Vagina (tissue), 2 donors: Measurements from ENCODE around the gene GRIK4.

ENCODE experiments used
- POLR2A ChIP-seq, 2 donors: fragments of 450-650 bp; IDR thresholded peaks; one replicate each; pipeline ENCODE4 v1.6.1; 2017; ENCODE audit warnings: antibody characterized with exemption in 2 of 2, mild to moderate bottlenecking in 2 of 2, moderate library complexity in 2 of 2
- POLR2AphosphoS5 ChIP-seq, 2 donors: sonication (generic); formaldehyde crosslinking; IDR thresholded peaks; one replicate each; pipeline ENCODE4 v1.9.0; 2017; ENCODE audit warnings: antibody characterized with exemption in 2 of 2, mild to moderate bottlenecking in 2 of 2, low read depth in 1 of 2; ENCODE audit not compliant: insufficient read depth in 1 of 2
- TF ChIP-seq, protein P1 (sequence below), 3 experiments: fragments of 450-650 bp in 2 of 3; fragments of 200-600 bp in 1 of 3; sonication (generic) in 1 of 3; IDR thresholded peaks; one replicate each; pipeline ENCODE4 v1.5.1; 2017 to 2019; ENCODE audit warnings: antibody characterized with exemption in 3 of 3, mild to moderate bottlenecking in 2 of 3, moderate library complexity in 2 of 3

DNA sequence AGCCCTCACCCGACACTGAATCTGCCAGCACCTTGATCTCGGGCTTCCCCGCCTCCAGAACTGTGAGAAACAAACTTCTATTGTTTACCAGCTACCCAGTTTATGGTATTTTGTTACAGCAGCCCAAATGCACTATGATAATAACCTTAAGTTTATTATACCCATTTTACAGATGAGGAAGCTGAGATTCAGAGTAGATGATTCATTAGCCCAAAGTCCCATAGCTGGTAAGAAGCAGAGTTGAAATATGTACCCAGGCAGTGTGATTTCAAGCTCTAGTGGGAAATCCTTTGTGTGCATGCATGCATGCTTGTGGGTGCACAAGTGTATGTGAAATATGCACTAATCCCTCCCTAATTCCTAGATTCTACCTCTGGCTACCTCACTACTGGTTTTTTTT lies 7.9 kb downstream of the GRIK4 start:
- TF ChIP-seq, protein P1, sequence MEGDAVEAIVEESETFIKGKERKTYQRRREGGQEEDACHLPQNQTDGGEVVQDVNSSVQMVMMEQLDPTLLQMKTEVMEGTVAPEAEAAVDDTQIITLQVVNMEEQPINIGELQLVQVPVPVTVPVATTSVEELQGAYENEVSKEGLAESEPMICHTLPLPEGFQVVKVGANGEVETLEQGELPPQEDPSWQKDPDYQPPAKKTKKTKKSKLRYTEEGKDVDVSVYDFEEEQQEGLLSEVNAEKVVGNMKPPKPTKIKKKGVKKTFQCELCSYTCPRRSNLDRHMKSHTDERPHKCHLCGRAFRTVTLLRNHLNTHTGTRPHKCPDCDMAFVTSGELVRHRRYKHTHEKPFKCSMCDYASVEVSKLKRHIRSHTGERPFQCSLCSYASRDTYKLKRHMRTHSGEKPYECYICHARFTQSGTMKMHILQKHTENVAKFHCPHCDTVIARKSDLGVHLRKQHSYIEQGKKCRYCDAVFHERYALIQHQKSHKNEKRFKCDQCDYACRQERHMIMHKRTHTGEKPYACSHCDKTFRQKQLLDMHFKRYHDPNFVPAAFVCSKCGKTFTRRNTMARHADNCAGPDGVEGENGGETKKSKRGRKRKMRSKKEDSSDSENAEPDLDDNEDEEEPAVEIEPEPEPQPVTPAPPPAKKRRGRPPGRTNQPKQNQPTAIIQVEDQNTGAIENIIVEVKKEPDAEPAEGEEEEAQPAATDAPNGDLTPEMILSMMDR (IDR thresholded peaks at IDR 0.05): no peak
- TF ChIP-seq POLR2A (IDR thresholded peaks at IDR 0.05) (no peak), POLR2AphosphoS5 (IDR thresholded peaks at IDR 0.05; ENCODE audit: insufficient read depth in 1 of 2, low read depth in 1 of 2) (no peak)
